Neural progenitor cell (in vitro differentiated cells): ENCODE data around the gene AURKB.

ENCODE experiments used
- CTCF ChIP-seq: fragments of 200-600 bp; sonication (generic); IDR thresholded peaks from 2 replicates; pipeline ENCODE4 v1.5.1; 2017; ENCODE audit warnings: antibody characterized with exemption, mild to moderate bottlenecking
- EZH2phosphoT487 ChIP-seq: fragments of 200-600 bp; sonication (generic); IDR thresholded peaks from 2 replicates; pipeline ENCODE4 v1.6.1; 2017; ENCODE audit warnings: antibody characterized with exemption

GRCh38 chr17:8231701-8232100, 21.3 kb upstream of the AURKB start:
- no peak for TF ChIP-seq CTCF
- no peak for TF ChIP-seq EZH2phosphoT487
